Astrocyte of the cerebellum (primary cell): ENCODE data around the gene LENG9.
A peak's percentile ranks its signal among the peaks of the same experiment; 100 is the strongest.
"Not testable (repeated sequence)": the region's sequence is repeated elsewhere in the genome, so short reads cannot be mapped to it uniquely, and the experiment has no call there.

Source experiments
- DNase-seq: peaks from one replicate; pipeline ENCODE4 v3.0.0-alpha.2; 2011; ENCODE audit warnings: low read depth
- H3K4me3 ChIP-seq: 2 replicates; pipeline ENCODE4 v1.5.1; 2011; ENCODE audit warnings: mild to moderate bottlenecking, low read depth, low read length, moderate library complexity
- in situ Hi-C: cut with HindIII; loops from 2 replicates; pipeline ENCODE4 v1.10.0; 2017; ENCODE audit warnings: low sequenced_read_pairs
- TF ChIP-seq, protein P1 (sequence below): IDR thresholded peaks from 2 replicates; pipeline ENCODE4 v1.5.1; 2012; ENCODE audit warnings: low read length, low read depth, moderate library complexity, mild to moderate bottlenecking; ENCODE audit errors: missing control alignments

Gene LENG9

DNA sequence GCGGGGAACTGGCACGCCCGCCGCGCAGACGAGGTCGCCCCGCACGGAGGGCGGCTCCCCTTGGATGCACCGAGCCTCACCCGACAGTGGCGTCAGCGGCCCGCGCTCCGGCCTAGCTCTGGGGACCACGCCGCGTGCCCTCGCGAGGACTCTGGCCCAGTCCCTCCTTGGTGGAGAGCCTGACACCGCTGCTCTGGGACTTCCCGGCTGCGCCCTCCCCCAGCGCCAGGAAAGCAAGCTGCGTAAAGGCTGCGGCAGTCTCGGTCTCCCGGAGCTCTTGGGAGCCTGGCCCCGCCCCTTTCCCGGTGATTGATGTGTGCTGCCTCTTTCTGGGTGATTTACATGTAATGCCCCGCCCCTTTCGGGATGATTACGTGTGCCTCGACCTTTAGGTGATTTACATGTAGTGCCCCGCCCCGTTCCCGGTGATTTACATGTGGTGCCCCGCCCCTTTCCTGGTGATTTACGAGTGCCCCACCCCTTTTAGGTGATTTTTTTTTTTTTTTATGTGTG is at the start of gene LENG9:
LENG9 (minus strand) TSS at position 248 of the 513 bp plus-strand sequence. CDS start 252 bp downstream, outside the sequence.
- DNase-seq: peak; percentile 95

GRCh38 chr19:54509200-54509940 is 45.8 kb upstream of the LENG9 start:
- in situ Hi-C loops, DNase-seq: not testable (repeated sequence)

More for the DNA sequence above, at the start of gene LENG9:
- peak within 1 kb of the TSS; percentile 50 for H3K4me3 ChIP-seq
- TF ChIP-seq, protein P1, sequence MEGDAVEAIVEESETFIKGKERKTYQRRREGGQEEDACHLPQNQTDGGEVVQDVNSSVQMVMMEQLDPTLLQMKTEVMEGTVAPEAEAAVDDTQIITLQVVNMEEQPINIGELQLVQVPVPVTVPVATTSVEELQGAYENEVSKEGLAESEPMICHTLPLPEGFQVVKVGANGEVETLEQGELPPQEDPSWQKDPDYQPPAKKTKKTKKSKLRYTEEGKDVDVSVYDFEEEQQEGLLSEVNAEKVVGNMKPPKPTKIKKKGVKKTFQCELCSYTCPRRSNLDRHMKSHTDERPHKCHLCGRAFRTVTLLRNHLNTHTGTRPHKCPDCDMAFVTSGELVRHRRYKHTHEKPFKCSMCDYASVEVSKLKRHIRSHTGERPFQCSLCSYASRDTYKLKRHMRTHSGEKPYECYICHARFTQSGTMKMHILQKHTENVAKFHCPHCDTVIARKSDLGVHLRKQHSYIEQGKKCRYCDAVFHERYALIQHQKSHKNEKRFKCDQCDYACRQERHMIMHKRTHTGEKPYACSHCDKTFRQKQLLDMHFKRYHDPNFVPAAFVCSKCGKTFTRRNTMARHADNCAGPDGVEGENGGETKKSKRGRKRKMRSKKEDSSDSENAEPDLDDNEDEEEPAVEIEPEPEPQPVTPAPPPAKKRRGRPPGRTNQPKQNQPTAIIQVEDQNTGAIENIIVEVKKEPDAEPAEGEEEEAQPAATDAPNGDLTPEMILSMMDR: no peak
- in situ Hi-C loops: loop anchor here (25.0 kb wide), 1 partner anchor 1149 kb away; the partner anchor contains the start of genes ZNF524, ZNF784 and ZNF865

DNA sequence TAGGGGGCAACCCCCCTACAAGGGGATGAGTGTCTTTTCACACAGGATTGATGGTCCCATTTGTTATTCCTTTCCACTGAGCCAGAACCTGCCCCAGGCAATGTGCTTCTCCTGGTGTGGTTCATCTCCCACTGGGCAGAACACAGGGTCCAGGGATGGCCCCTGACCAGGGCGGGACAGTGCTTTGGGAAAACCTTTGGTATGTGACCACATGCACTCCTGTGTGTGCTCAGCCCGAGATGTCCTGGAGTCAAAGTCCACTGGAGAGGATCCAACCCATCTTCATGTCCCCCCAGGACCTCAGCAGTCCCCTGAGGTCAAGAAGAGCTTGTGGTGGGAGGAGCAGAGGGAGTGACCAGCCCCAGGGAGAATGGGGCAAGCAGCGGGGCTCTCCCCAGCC is 44.9 kb upstream of the LENG9 start:
- DNase-seq, in situ Hi-C loops, H3K4me3 ChIP-seq: not testable (repeated sequence)

More at GRCh38 chr19:54509200-54509940, 45.8 kb upstream of the LENG9 start:
- H3K4me3 ChIP-seq: not testable (repeated sequence)

- in situ Hi-C loops: no loop called here
- no peak for DNase-seq
- TF ChIP-seq, protein P1: no peak
- no peak overlapping the region for H3K4me3 ChIP-seq
These were observed 44.2 kb upstream of the LENG9 start for GRCh38 chr19:54507824-54508223.

- in situ Hi-C loops, H3K4me3 ChIP-seq, DNase-seq: not testable (repeated sequence)
These were observed 43.6 kb upstream of the LENG9 start for GRCh38 chr19:54507038-54507717.

- DNase-seq: no peak
- no peak overlapping the region for H3K4me3 ChIP-seq
- TF ChIP-seq, protein P1: no peak
- in situ Hi-C loops: no loop called here
These were observed 42.5 kb upstream of the LENG9 start for GRCh38 chr19:54506079-54506478.

GRCh38 chr19:54505542-54505941 is 42.0 kb upstream of the LENG9 start:
- DNase-seq, H3K4me3 ChIP-seq, in situ Hi-C loops: not testable (repeated sequence)

- DNase-seq: no peak
- in situ Hi-C loops: no loop called here
- no peak within 1 kb of the TSS for H3K4me3 ChIP-seq
These were observed 39.0 kb upstream of the LENG9 start, which contains the start of gene LAIR2 for GRCh38 chr19:54502518-54503048. LAIR2 (plus strand) TSS chr19:54502831; CDS start chr19:54502919, 88 bp downstream.

DNA sequence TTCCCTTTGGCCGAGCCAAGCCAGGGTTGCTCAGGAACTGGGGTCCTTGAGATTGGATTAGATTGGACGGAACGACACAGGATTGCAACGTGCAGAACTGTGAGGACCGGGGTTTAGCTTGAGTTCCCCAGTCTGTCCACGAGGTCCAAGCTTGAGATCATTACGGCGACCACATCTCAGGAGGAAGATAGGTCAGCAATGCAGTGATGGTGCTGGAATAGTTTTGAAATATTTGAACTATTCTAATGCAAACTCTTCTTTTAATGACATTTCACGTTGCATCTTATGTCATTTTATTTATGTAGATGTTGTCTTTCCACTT is 34.8 kb upstream of the LENG9 start:
- DNase-seq, in situ Hi-C loops, H3K4me3 ChIP-seq: not testable (repeated sequence)

More at GRCh38 chr19:54502518-54503048, 39.0 kb upstream of the LENG9 start, which contains the start of gene LAIR2:
- TF ChIP-seq, protein P1: no peak

DNA sequence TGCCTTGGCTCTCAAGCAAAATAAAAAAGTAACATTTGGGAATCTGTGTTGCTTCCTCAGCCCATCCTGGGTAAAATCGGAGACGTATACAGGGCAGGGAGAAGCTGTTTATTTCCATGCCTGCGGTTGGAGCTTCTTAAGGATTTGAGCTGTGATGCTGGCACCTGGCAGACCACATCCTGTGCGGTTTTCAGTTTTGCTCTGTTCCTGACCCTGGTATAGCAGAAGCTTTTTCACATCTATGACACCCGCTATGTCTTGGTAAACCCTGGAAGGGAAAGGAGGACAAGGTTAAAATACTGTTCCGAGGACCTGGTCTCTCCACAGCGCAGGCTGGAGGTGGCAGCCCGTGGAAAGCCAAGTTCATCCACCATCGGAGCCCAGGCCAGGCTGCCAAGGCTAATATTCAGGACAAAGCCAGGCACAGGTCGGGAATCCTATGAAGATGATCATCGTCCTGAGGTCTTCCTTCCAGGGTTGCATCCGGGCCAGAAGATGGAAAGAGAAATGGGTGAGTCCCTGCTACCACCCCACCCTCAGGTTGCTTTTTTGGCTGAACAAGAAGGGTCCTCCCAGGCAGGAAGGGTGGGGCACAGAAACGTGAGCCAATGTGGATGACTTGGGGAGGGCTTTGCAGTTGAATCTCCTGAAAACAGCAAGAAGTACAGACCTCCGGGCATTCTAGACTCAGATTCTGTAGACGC is 34.3 kb upstream of the LENG9 start:
- H3K4me3 ChIP-seq, in situ Hi-C loops, DNase-seq: not testable (repeated sequence)

DNA sequence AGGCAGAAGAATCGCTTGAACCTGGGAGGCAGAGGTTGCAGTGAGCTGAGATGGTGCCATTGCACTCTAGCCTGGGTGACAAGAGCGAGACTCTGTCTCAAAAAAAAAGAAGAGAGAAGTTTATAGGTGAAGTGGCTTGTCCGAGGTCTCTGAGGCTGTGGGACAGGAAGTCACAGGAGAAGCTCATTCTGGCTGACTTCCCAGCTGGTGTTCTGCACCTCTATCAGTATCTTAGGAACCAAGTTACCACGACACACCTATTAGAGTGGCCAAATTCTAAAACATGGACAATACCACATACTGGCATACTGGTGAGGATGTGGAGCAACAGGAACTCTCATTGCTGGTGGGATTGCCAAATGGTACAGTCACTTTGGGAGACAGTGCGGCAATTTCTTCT is 31.7 kb upstream of the LENG9 start:
- DNase-seq, in situ Hi-C loops, H3K4me3 ChIP-seq: not testable (repeated sequence)
